ENCODE data around the gene HNF4A.

HNF4A gene

GRCh38 chr20:44429017-44429339 lies 73.5 kb downstream of the HNF4A start:
- Histone ChIP-seq H4K20me1 (ENCODE audit: insufficient read depth, low read length) (no peaks in the 10 kb centered on the region), H3K9me3 (ENCODE audit: insufficient read depth, low read length, severe bottlenecking) (no peaks in the 10 kb centered on the region), H3K4me1 (ENCODE audit: insufficient read depth, low read length) (no peaks in the 10 kb centered on the region), H3K9ac (ENCODE audit: low read depth, low read length) (no peak overlapping the region), H3K27ac (ENCODE audit: low read length) (no peak overlapping the region), H2AFZ (ENCODE audit: low read depth, low read length) (no peak overlapping the region), H3K27me3 (ENCODE audit: insufficient read depth, low read length, poor library complexity) (peaks cover 8% of the 10 kb centered on the region), H3K79me2 (ENCODE audit: insufficient read depth, low read length) (no peaks in the 10 kb centered on the region), H3K4me2 (ENCODE audit: insufficient read depth, low read length) (no peak overlapping the region), H3K4me3 (ENCODE audit: low read depth in 1 of 2, low read length in 2 of 2) (no peak overlapping the region), H3K36me3 (ENCODE audit: insufficient read depth, low read length) (no peaks in the 10 kb centered on the region)
- DNase-seq (no peak), ATAC-seq (ENCODE audit: insufficient read depth, low read depth) (no peak)
- TF ChIP-seq CTCF (IDR thresholded peaks at IDR 0.05; ENCODE audit: borderline replicate concordance, extremely low read depth, low read length, poor library complexity, severe bottlenecking) (no peak), EZH2 (IDR thresholded peaks at IDR 0.05; ENCODE audit: borderline replicate concordance, low read depth, low read length, severe bottlenecking) (no peak)

- Histone ChIP-seq H3K4me3 (ENCODE audit: low read depth in 1 of 2, low read length in 2 of 2) (no peak overlapping the region), H3K4me1 (ENCODE audit: insufficient read depth, low read length) (no peaks in the 10 kb centered on the region), H3K36me3 (ENCODE audit: insufficient read depth, low read length) (no peaks in the 10 kb centered on the region), H3K27ac (ENCODE audit: low read length) (no peak overlapping the region), H4K20me1 (ENCODE audit: insufficient read depth, low read length) (no peaks in the 10 kb centered on the region), H3K27me3 (ENCODE audit: insufficient read depth, low read length, poor library complexity) (peaks cover 8% of the 10 kb centered on the region), H3K4me2 (ENCODE audit: insufficient read depth, low read length) (no peak overlapping the region), H3K79me2 (ENCODE audit: insufficient read depth, low read length) (no peaks in the 10 kb centered on the region), H3K9ac (ENCODE audit: low read depth, low read length) (no peak overlapping the region), H2AFZ (ENCODE audit: low read depth, low read length) (no peak overlapping the region), H3K9me3 (ENCODE audit: insufficient read depth, low read length, severe bottlenecking) (no peaks in the 10 kb centered on the region)
- DNase-seq (no peak), ATAC-seq (ENCODE audit: insufficient read depth, low read depth) (no peak)
- TF ChIP-seq EZH2 (IDR thresholded peaks at IDR 0.05; ENCODE audit: borderline replicate concordance, low read depth, low read length, severe bottlenecking), result no peak
- no peak for TF ChIP-seq CTCF (IDR thresholded peaks at IDR 0.05; ENCODE audit: borderline replicate concordance, extremely low read depth, low read length, poor library complexity, severe bottlenecking)
Measured at GRCh38 chr20:44429419-44430269, 74.1 kb downstream of the HNF4A start.

GRCh38 chr20:44430270-44431065 lies 75.0 kb downstream of the HNF4A start:
- DNase-seq (no peak), ATAC-seq (ENCODE audit: insufficient read depth, low read depth) (no peak)
- Histone ChIP-seq H3K9me3 (ENCODE audit: insufficient read depth, low read length, severe bottlenecking) (no peaks in the 10 kb centered on the region), H2AFZ (ENCODE audit: low read depth, low read length) (no peak overlapping the region), H3K36me3 (ENCODE audit: insufficient read depth, low read length) (no peaks in the 10 kb centered on the region), H3K9ac (ENCODE audit: low read depth, low read length) (no peak overlapping the region), H3K4me3 (ENCODE audit: low read depth in 1 of 2, low read length in 2 of 2) (no peak overlapping the region), H4K20me1 (ENCODE audit: insufficient read depth, low read length) (no peaks in the 10 kb centered on the region), H3K27ac (ENCODE audit: low read length) (no peak overlapping the region), H3K79me2 (ENCODE audit: insufficient read depth, low read length) (no peaks in the 10 kb centered on the region), H3K4me1 (ENCODE audit: insufficient read depth, low read length) (no peaks in the 10 kb centered on the region), H3K4me2 (ENCODE audit: insufficient read depth, low read length) (no peak overlapping the region), H3K27me3 (ENCODE audit: insufficient read depth, low read length, poor library complexity) (peaks cover 3% of the 10 kb centered on the region)
- TF ChIP-seq EZH2 (IDR thresholded peaks at IDR 0.05; ENCODE audit: borderline replicate concordance, low read depth, low read length, severe bottlenecking) (no peak), CTCF (IDR thresholded peaks at IDR 0.05; ENCODE audit: borderline replicate concordance, extremely low read depth, low read length, poor library complexity, severe bottlenecking) (no peak)
